GM12878 (cell line): ENCODE results near the gene CNGB1. TPM values are rescaled to one million over a fixed set of nuclear protein-coding genes. Genes with fewer than 3 reads are reported as not detected.

Experiments
- ATAC-seq: fragments of 200-7000 bp; cut with Tn5 transposase; 3 replicates; pipeline ENCODE4 v1.9.1; 2020; ENCODE audit warnings: mild to moderate bottlenecking, moderate library complexity
- BruUV-seq: library from RNA; stranded (reverse); fragments of 400-500 nt; replicated peaks from 2 replicates; lab custom pipeline; 2021; lab: Mats Ljungman, UMichigan
- CTCF ChIA-PET: fragments of 300-600 bp; sonication (Branson Sonifier 250); formaldehyde crosslinking; extraction: SDS; loops from one replicate; lab custom pipeline; 2021; ENCODE audit warnings: inconsistent platforms; lab: Yijun Ruan, JAX
- POLR2A ChIA-PET: fragments of 350-600 bp; formaldehyde crosslinking; extraction: SDS; loops from one replicate; lab custom pipeline; 2021; ENCODE audit warnings: inconsistent platforms; lab: Charles Lee
- RAD21 ChIA-PET: fragments of 300-600 bp; sonication (Branson Sonifier 250); formaldehyde crosslinking; loops from one replicate; lab custom pipeline; 2023; ENCODE audit warnings: antibody characterized with exemption; ENCODE audit not compliant: unreplicated experiment; lab: Charles Lee
- SMC1A ChIA-PET: fragments of 300-600 bp; sonication (Branson Sonifier 250); formaldehyde crosslinking; loops from one replicate; lab custom pipeline; 2023; ENCODE audit not compliant: unreplicated experiment, uncharacterized antibody; lab: Charles Lee
- DNase-seq: peaks from one replicate; pipeline ENCODE4 v3.0.0-alpha.2; 2011; ENCODE audit warnings: low read depth, low spot score
- FAIRE-seq: peaks from 3 replicates; lab custom pipeline; 2011; peaks lifted over from hg19 to GRCh38; lab: Jason Lieb, UNC
- H2AFZ ChIP-seq: 2 replicates; pipeline ENCODE4 v1.6.0; 2011; ENCODE audit warnings: low read depth, low read length, control low read depth; ENCODE audit not compliant: control insufficient read depth
- H3K27ac ChIP-seq: 2 replicates; pipeline ENCODE4 v1.5.1; 2011; ENCODE audit warnings: control low read depth; ENCODE audit not compliant: control insufficient read depth, insufficient read depth
- H3K27me3 ChIP-seq, 2 experiments: replicated peaks in 1 of 2; 2 replicates each; pipeline versions ENCODE4 v1.6.0 to v1.6.1; 2011; ENCODE audit warnings: low read length in 1 of 2; ENCODE audit not compliant: control insufficient read depth in 2 of 2, insufficient read depth in 2 of 2
- H3K36me3 ChIP-seq, 2 experiments: 2 replicates each; pipeline ENCODE4 v1.5.1; 2011; ENCODE audit warnings: low read length in 1 of 2; ENCODE audit not compliant: control insufficient read depth in 2 of 2, insufficient read depth in 2 of 2
- H3K4me1 ChIP-seq: 2 replicates; pipeline ENCODE4 v1.6.1; 2011; ENCODE audit warnings: mild to moderate bottlenecking, low read length, moderate library complexity, mixed read lengths; ENCODE audit not compliant: control insufficient read depth, insufficient read depth
- H3K4me2 ChIP-seq: 2 replicates; pipeline ENCODE4 v1.6.0; 2011; ENCODE audit warnings: control low read depth; ENCODE audit not compliant: control insufficient read depth, insufficient read depth
- H3K4me3 ChIP-seq: fragments of 200-600 bp; sonication (generic); 2 replicates; pipeline ENCODE4 v1.5.1; 2016
- H3K79me2 ChIP-seq: 2 replicates; pipeline ENCODE4 v1.6.0; 2011; ENCODE audit warnings: low read length; ENCODE audit not compliant: control insufficient read depth, insufficient read depth
- H3K9ac ChIP-seq: 2 replicates; pipeline ENCODE4 v1.8.0; 2011; ENCODE audit warnings: low read length, control low read depth, mixed read lengths; ENCODE audit not compliant: control insufficient read depth, insufficient read depth
- H3K9me3 ChIP-seq: replicated peaks from 3 replicates; pipeline ENCODE4 v1.5.1; 2011; ENCODE audit warnings: mild to moderate bottlenecking, low read length; ENCODE audit not compliant: control insufficient read depth, insufficient read depth
- H4K20me1 ChIP-seq: 2 replicates; pipeline ENCODE4 v1.6.0; 2011; ENCODE audit not compliant: control insufficient read depth, insufficient read depth
- BCL3 ChIP-seq: IDR thresholded peaks from 2 replicates; pipeline ENCODE4 v1.6.1; 2011; ENCODE audit warnings: borderline replicate concordance, low read depth, mild to moderate bottlenecking, moderate library complexity, low read length; ENCODE audit not compliant: insufficient read depth, poor library complexity, severe bottlenecking
- E2F8 ChIP-seq: fragments of 450-650 bp; IDR thresholded peaks from 2 replicates; pipeline ENCODE4 v1.6.1; 2018; ENCODE audit warnings: mild to moderate bottlenecking, low read depth, moderate library complexity; ENCODE audit not compliant: partially characterized antibody
- FOXK2 ChIP-seq: fragments of 450-650 bp; IDR thresholded peaks from 2 replicates; pipeline ENCODE4 v1.6.1; 2017; ENCODE audit warnings: mild to moderate bottlenecking, moderate library complexity
- NR2F1 ChIP-seq: fragments of 450-650 bp; conservative IDR thresholded peaks from 2 replicates; pipeline ENCODE4 v1.6.1; 2017; ENCODE audit warnings: mild to moderate bottlenecking
- POLR2A ChIP-seq: IDR thresholded peaks from 2 replicates; pipeline ENCODE4 v1.6.1; 2011; ENCODE audit warnings: low read depth, mild to moderate bottlenecking, low read length
- RAD21 ChIP-seq: IDR thresholded peaks from 2 replicates; pipeline ENCODE4 v1.6.1; 2011; ENCODE audit warnings: mild to moderate bottlenecking, low read depth, low read length, moderate library complexity; ENCODE audit not compliant: insufficient read depth
- ZBTB11 ChIP-seq: fragments of 450-650 bp; formaldehyde crosslinking; IDR thresholded peaks from 2 replicates; pipeline ENCODE4 v1.5.0; 2022; ENCODE audit warnings: mild to moderate bottlenecking, missing genetic modification characterization
- WGBS: methylation state at CpG from one replicate; pipeline ENCODE4 v1.1.6; 2016; ENCODE audit warnings: low lambda C conversion rate; ENCODE audit not compliant: insufficient replicate concordance, insufficient coverage; ENCODE audit errors: missing lambda C conversion rate; 5-methylcytosine and 5-hydroxymethylcytosine counted together
- in situ Hi-C: fragments of 300-500 bp; cut with MboI; formaldehyde crosslinking; loops from 9 replicates; pipeline ENCODE4 v1.14.3; 2018; ENCODE audit warnings: mixed read lengths
- intact Hi-C: fragments of 100-400 bp; cut with micrococcal nuclease; formaldehyde crosslinking; loops from one replicate; pipeline ENCODE4 v1.14.2; 2022; ENCODE audit not compliant: unreplicated experiment
- polyA plus RNA-seq, 11 experiments: library from polyadenylated mRNA; depleted of rRNA in 4 of 11; unstranded in 6 of 11; stranded (reverse) in 5 of 11; fragments of >200 nt; fragmentation: Nextera tagmentation in 4 of 11; fragmentation: Illumina TruSeq in 1 of 11; extraction: Ambion mirVana in 4 of 11; extraction: Trizol in 1 of 11; gene quantifications; 1 replicate in 1 of 11; 2 replicates in 10 of 11; pipeline versions ENCODE4 v1.2.1 to v1.2.3, GENCODE V29; 2011 to 2016; ENCODE audit warnings: inconsistent platforms in 2 of 11, missing spikeins in 2 of 11, low read depth in 1 of 11
- total RNA-seq, 4 experiments: library from RNA; depleted of rRNA in 3 of 4; stranded (reverse); fragments of >200 nt in 3 of 4; fragmentation: Illumina TruSeq in 1 of 4; extraction: Trizol in 1 of 4; gene quantifications; 2 replicates each; pipeline versions ENCODE4 v1.2.1 to v1.2.3, GENCODE V29; 2013 to 2021

The CNGB1 gene
- total and polyA plus RNA-seq, 10 of the 15 experiments (the other 5 are each of a cell fraction or from before 2014, with no cell fraction given), result 0.03 TPM; not detected in 9

- POLR2A ChIA-PET, result no interaction called here
- CTCF ChIA-PET, result no interaction called here
- intact Hi-C loops (no loop called here), in situ Hi-C loops (no loop called here)
- no peak for FAIRE-seq
- H3K4me2 ChIP-seq, result no peak overlapping the region
- H3K9ac ChIP-seq, result no peak overlapping the region
- no TSS peak for BruUV-seq
- no peaks in the 10 kb centered on the region; a peak in 1 of 4 replicates for H3K36me3 ChIP-seq
- peaks cover 8% of the 10 kb centered on the region for H3K79me2 ChIP-seq
- H2AFZ ChIP-seq, result no peak overlapping the region
- no peaks in the 10 kb centered on the region for H3K27me3 ChIP-seq
- no peak for DNase-seq
- H3K4me3 ChIP-seq, result no peak overlapping the region
- no peak overlapping the region for H3K27ac ChIP-seq
- H3K9me3 ChIP-seq, result no peaks in the 10 kb centered on the region
- no peak for ATAC-seq
- SMC1A ChIA-PET, result no interaction called here
- TF ChIP-seq POLR2A, result no peak
- no peak for TF ChIP-seq NR2F1
- no peak for TF ChIP-seq BCL3
- no peak for TF ChIP-seq E2F8
- TF ChIP-seq RAD21, result no peak
- no peak for TF ChIP-seq FOXK2
- TF ChIP-seq ZBTB11 (CRISPR knock-in tag), result no peak
- TF ChIP-seq, all 136 proteins: peak for 0
- WGBS, result 97% methylated on average over 59 of the region's 62 CpGs
- Histone ChIP-seq H3K4me1 (peaks cover 5% of the 10 kb centered on the region), H4K20me1 (no peaks in the 10 kb centered on the region)
- RAD21 ChIA-PET, result no interaction called here
Observed at GRCh38 chr16:57996406-57997175, 25.7 kb upstream of the CNGB1 start.
